Heart right ventricle (tissue), 16 donors: Measurements from ENCODE around the gene CENPM. TPM values are rescaled to one million over a fixed set of nuclear protein-coding genes. Genes with fewer than 3 reads are reported as not detected.
"Not testable (repeated sequence)": the region's sequence is repeated elsewhere in the genome, so short reads cannot be mapped to it uniquely, and the experiment has no call there.

Experiments used
- ATAC-seq, 8 donors: fragments of 200-7000 bp; cut with Tn5 transposase; one replicate each; pipeline ENCODE4 v1.9.1; 2020; ENCODE audit warnings: mild to moderate bottlenecking in 8 of 8, moderate library complexity in 8 of 8, moderate number of reproducible peaks in 1 of 8
- DNase-seq, 2 donors: peaks; one replicate each; pipeline ENCODE4 v3.0.0-alpha.2; 2020
- H3K27ac ChIP-seq, 10 donors: fragments of 200-600 bp; sonication (generic) in 2 of 10; one replicate each; pipeline versions ENCODE4 v1.5.0 to v1.8.0; 2020 to 2022; ENCODE audit warnings: mild to moderate bottlenecking in 3 of 10
- H3K27me3 ChIP-seq, 7 donors: fragments of 200-600 bp; one replicate each; pipeline ENCODE4 v1.8.0; 2021 to 2022; ENCODE audit warnings: mild to moderate bottlenecking in 2 of 7
- H3K36me3 ChIP-seq, 9 donors: fragments of 200-600 bp; sonication (generic) in 1 of 9; one replicate each; pipeline versions ENCODE4 v1.5.0 to v1.8.0; 2020 to 2022; ENCODE audit warnings: mild to moderate bottlenecking in 2 of 9
- H3K4me1 ChIP-seq, 9 donors: fragments of 200-600 bp; sonication (generic) in 1 of 9; one replicate each; pipeline versions ENCODE4 v1.5.0 to v1.8.0; 2020 to 2022; ENCODE audit warnings: mild to moderate bottlenecking in 4 of 9
- H3K4me3 ChIP-seq, 10 donors: fragments of 200-600 bp; sonication (generic) in 2 of 10; one replicate each; pipeline versions ENCODE4 v1.5.0 to v1.8.0; 2020 to 2022; ENCODE audit warnings: mild to moderate bottlenecking in 7 of 10, moderate library complexity in 2 of 10
- H3K9me3 ChIP-seq, 11 donors: fragments of 200-600 bp in 10 of 11; sonication (generic) in 2 of 11; one replicate each; pipeline versions ENCODE4 v1.5.0 to v1.8.0; 2013 to 2022; ENCODE audit warnings: mild to moderate bottlenecking in 2 of 11, control low read depth in 1 of 11, moderate library complexity in 1 of 11
- WGBS, 2 donors: extraction: QIAGEN DNeasy Blood & Tissue Kit; methylation state at CpG; one replicate each; pipeline ENCODE4 v1.1.7; 2013; ENCODE audit warnings: inconsistent platforms in 1 of 2; 5-methylcytosine and 5-hydroxymethylcytosine counted together
- intact Hi-C, 10 donors: fragments of 100-400 bp; cut with DNase I; formaldehyde crosslinking; loops; one replicate each; pipeline versions ENCODE4 v1.11.1 to v1.14.2; 2022
- polyA plus RNA-seq, 2 donors: library from polyadenylated mRNA; stranded (reverse); fragments of 200-250 nt; gene quantifications; one replicate each; pipeline ENCODE4 v1.2.3, GENCODE V29; 2013
- total RNA-seq, 10 donors: library from RNA; stranded (reverse); fragmentation: NEBNext Ultra II Directional in 3 of 10; extraction: Animal tissue kit (Norgen Biotek cat#: 25700) in 3 of 10; gene quantifications; one replicate each; pipeline versions ENCODE4 v1.2.1 to v1.2.4, GENCODE V29; 2021 to 2023
- TF ChIP-seq, protein P1 (sequence below), 9 donors: fragments of 200-600 bp; sonication (generic) in 2 of 9; IDR thresholded peaks; one replicate each; pipeline versions ENCODE4 v1.5.0 to v1.8.0; 2021 to 2022; ENCODE audit warnings: antibody characterized with exemption in 9 of 9, mild to moderate bottlenecking in 5 of 9, moderate library complexity in 1 of 9
- donor health status: Arrhythmogenic right ventricular cardiomyopathy.
- donor health status: ischemic (EF 13 %, LVEDD 7.1; RV severe dilation, severe dysfunction).
- donor health status: healthy with polysubstance abuse.
- donor health status: DM: no; HTN: yes; CAD: no.
- donor health status: DM: no; HTN: no; CAD: no.
- donor health status: ischemic (EF 25% LVEDD 6.9; RV normal size, moderate dysfunction).
- donor health status: ischemic (EF 25% LVEDD 5.7; RV mildly dilated, moderate dysfunction).
- donor health status: healthy.
- donor health status: DM: yes; HTN: yes; CAD: no.
- donor health status: Ischemic cardiomyopathy.
- donor health status: ischemic (EF 35%, LVEDD 5.7; RV mildly dilated, moderate dysfunction).
- donor health status: nonischemic (EF 11% LVEDD 7.7; RV severe dilation, severe dysfunction).
- donor health status: DM: yes; HTN: yes; CAD: no.
- donor health status: PGD.
- donor health status: ischemic (EF 29% LVEDD 5.4; RV normal size, mild dysfunction).
- donor health status: nonischemic (EF 23%, LVEDD 6.1; RV moderate dilation, normal function).

The CENPM gene
- total and polyA plus RNA-seq, 12 donors: 0.34 to 3.5 (median 0.77) TPM; not detected in 4

DNA sequence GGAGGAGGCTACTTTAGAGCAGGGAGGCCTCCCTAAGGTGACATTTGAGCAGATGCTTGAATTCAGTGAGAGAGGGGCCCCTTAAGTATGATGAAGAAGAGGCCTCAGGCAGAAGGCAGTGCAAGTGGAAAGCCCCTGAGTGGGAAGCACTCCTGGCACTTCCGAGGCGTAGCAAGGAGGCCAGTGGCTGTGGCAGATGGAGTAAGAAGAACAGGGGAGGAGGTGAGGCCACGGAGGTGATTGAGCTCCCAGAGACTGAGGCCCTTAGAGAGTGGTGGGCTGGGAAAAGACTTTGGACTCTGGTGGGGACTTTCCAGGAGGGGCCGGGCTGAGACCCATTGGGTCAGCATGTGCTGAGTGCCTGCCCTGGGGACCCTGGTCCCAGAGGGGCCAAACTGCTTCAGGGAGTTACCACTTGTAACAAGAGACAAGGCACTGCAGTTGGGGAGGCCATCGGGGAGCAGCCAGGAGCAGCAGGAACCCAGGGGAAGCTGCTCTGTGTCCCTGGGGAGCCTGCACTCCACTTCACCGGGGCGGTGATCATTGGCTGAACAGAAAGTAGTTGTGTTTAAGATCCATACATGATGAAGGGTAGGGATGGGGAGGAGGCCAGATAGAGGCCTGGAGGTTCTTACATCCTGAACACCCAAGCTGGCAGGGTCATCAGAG, 2.5 kb upstream of the CENPM start:
- ATAC-seq: no peak

DNA sequence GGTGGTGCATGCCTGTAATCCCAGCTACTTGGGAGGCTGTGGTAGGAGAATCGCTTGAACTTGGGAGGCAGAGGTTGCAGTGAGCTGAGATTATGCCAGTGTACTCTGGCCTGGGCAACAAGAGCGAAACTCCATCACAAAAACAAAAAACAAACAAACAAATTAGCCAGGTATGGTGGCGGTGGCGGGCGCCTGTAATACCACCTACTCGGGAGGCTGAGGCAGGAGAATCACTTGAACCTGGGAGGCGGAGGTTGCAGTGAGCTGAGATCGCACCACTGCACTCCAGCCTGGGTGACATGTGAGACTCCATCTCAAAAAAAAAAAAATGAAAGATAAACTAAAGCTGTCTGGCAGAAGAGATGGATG, 2.0 kb upstream of the CENPM start:
- H3K36me3 ChIP-seq, H3K27ac ChIP-seq, ATAC-seq, H3K4me3 ChIP-seq, DNase-seq, H3K9me3 ChIP-seq, intact Hi-C loops: not testable (repeated sequence)
- Histone ChIP-seq H3K27me3 (peaks cover 0 to 15% (median 0%) of the 10 kb centered on the region in 7 donors), H3K4me1 (peaks cover 0 to 24% (median 10%) of the 10 kb centered on the region in 9 donors)
- WGBS, 2 donors: 84 to 97% methylated on average over 8 of the region's 8 CpGs

More for the DNA sequence above, 2.5 kb upstream of the CENPM start:
- Histone ChIP-seq H3K4me3 (no peak overlapping the region), H3K9me3 (no peaks in the 10 kb centered on the region), H3K4me1 (peaks cover 0 to 24% (median 10%) of the 10 kb centered on the region in 9 donors), H3K27ac (no peak overlapping the region), H3K27me3 (peaks cover 0 to 15% (median 3%) of the 10 kb centered on the region in 7 donors), H3K36me3 (no peaks in the 10 kb centered on the region)
- TF ChIP-seq, protein P1, sequence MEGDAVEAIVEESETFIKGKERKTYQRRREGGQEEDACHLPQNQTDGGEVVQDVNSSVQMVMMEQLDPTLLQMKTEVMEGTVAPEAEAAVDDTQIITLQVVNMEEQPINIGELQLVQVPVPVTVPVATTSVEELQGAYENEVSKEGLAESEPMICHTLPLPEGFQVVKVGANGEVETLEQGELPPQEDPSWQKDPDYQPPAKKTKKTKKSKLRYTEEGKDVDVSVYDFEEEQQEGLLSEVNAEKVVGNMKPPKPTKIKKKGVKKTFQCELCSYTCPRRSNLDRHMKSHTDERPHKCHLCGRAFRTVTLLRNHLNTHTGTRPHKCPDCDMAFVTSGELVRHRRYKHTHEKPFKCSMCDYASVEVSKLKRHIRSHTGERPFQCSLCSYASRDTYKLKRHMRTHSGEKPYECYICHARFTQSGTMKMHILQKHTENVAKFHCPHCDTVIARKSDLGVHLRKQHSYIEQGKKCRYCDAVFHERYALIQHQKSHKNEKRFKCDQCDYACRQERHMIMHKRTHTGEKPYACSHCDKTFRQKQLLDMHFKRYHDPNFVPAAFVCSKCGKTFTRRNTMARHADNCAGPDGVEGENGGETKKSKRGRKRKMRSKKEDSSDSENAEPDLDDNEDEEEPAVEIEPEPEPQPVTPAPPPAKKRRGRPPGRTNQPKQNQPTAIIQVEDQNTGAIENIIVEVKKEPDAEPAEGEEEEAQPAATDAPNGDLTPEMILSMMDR (IDR thresholded peaks at IDR 0.05): no peak
- no peak for DNase-seq
- WGBS, 2 donors: 86 to 87% methylated on average over 7 of the region's 7 CpGs
- intact Hi-C loops: no loop called here

DNA sequence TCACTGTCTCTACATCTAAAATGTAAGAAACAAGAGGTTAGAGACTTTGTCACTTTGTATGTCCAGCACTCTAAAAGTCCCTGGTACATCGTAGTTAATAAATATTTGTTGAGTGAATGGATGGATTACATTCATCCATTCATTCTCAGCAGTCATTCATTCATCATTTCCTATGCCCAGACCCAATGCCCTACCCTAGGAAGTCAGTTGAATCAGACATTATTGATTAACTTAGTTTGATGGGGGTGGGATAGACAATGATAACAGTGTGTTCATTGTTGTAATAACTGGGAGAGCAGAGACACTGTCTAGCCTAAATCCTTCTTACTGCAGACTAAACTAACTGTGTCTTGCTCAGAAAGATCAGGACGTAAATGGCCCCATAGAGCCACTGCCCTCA, 1.2 kb upstream of the CENPM start:
- Histone ChIP-seq H3K9me3 (no peaks in the 10 kb centered on the region), H3K4me3 (no peak overlapping the region), H3K27ac (no peak overlapping the region), H3K4me1 (peaks cover 0 to 24% (median 13%) of the 10 kb centered on the region in 9 donors), H3K36me3 (no peaks in the 10 kb centered on the region), H3K27me3 (peaks cover 0 to 15% (median 0%) of the 10 kb centered on the region in 7 donors)
- no peak for DNase-seq
- intact Hi-C loops: no loop called here
- TF ChIP-seq, protein P1 (IDR thresholded peaks at IDR 0.05): no peak
- ATAC-seq: no peak
- 94 to 96% methylated on average over 2 of the region's 2 CpGs for WGBS, 2 donors

DNA sequence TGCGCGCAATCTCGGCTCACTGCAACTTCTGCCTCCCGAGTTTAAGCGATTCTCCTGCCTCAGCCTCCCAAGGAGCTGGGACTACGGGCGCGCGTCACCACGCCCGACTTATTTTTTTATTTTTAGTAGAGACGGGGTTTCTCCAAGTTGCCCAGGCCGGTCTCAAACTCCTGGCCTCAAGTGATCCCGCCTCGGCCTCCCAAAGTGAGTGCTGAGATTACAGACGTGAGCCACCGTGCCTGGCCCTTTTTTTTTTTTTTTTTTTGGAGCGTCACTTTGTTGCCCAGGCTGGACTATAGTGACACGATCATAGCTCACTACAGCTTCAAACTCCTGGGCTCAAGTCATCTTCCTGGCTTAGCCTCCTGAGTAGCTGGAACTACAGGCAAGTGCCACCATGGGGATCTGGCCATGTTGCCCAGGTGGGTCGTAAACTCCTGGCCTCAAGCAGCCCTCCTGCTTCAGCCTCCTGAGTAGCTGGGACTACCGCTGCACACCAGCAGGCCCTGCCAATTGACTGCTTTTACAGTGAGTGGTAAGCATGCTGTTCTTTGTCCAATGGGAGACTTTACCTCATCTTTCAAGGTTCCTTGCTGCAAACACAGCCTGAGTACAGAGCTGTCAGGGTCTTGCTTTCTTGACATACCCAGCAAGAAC, 600 bp upstream of the CENPM start:
- DNase-seq (no peak), ATAC-seq (no peak)
- TF ChIP-seq, protein P1 (IDR thresholded peaks at IDR 0.05): no peak
- H3K27ac ChIP-seq: peak overlapping the region in 2 of 10 donors; percentile 62 to 71
- intact Hi-C loops: no loop called here
- H3K4me3 ChIP-seq: peak overlapping the region in 9 of 10 donors; percentile 42 to 87 (median 66)
- WGBS, 2 donors: 73 to 74% methylated on average over 21 of the region's 21 CpGs
- H3K36me3 ChIP-seq: no peaks in the 10 kb centered on the region
- peaks cover 0 to 15% (median 0%) of the 10 kb centered on the region in 7 donors for H3K27me3 ChIP-seq
- no peaks in the 10 kb centered on the region for H3K9me3 ChIP-seq
- H3K4me1 ChIP-seq: peaks cover 0 to 24% (median 13%) of the 10 kb centered on the region in 9 donors
